WTC11 (cell line): ENCODE data around the gene CRYBA4.

Experiments used
- GTF2I ChIP-seq: fragments of 250-450 bp; sonication (Bioruptor Pico); conservative IDR thresholded peaks from 2 replicates; pipeline ENCODE4 v1.4.0; 2021; ENCODE audit warnings: mild to moderate bottlenecking
- NFE2L1 ChIP-seq: sonication (generic); formaldehyde crosslinking; IDR thresholded peaks from 2 replicates; pipeline ENCODE4 v1.8.1; 2023; ENCODE audit warnings: missing genetic modification reagents
- SP1 ChIP-seq: sonication (generic); formaldehyde crosslinking; conservative IDR thresholded peaks from 2 replicates; pipeline ENCODE4 v1.8.1; 2022; ENCODE audit warnings: missing genetic modification reagents
- ZNF138 ChIP-seq: sonication (generic); formaldehyde crosslinking; conservative IDR thresholded peaks from 2 replicates; pipeline ENCODE4 v1.8.1; 2022; ENCODE audit warnings: mild to moderate bottlenecking, moderate library complexity, missing genetic modification reagents
- TF ChIP-seq, protein P1 (sequence below): fragments of 200-600 bp; IDR thresholded peaks from 2 replicates; pipeline ENCODE4 v1.8.0; 2022; ENCODE audit warnings: antibody characterized with exemption
- TF ChIP-seq, protein P2 (sequence below): sonication (generic); formaldehyde crosslinking; IDR thresholded peaks from 2 replicates; pipeline ENCODE4 v1.8.1; 2022; ENCODE audit warnings: low read depth, missing genetic modification reagents, borderline replicate concordance
- TF ChIP-seq, protein P3 (sequence below): sonication (generic); formaldehyde crosslinking; IDR thresholded peaks from 2 replicates; pipeline ENCODE4 v1.8.1; 2023; ENCODE audit warnings: mild to moderate bottlenecking, missing genetic modification reagents

DNA sequence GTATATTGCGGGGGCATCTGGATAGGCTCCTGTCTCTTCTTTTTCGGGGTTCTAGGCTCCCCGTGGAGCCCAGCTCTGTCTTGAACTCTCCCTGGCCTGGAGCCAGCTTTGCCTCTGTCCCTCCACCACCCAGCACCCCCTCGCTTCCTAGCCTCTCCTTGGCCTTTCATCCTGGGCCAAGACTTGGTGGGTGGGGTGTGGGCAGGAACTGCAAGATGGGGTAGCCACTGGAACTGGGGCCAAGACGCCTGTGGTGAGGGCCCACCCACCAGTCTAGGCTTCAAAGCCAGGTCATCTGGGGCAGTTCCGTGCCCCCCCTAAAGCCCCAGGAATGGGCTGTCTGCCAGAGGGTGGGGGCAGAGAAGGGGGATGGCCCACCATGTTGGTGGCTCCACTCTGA lies 2.3 kb upstream of the CRYBA4 start:
- TF ChIP-seq GTF2I (no peak), SP1 (CRISPR knock-in tag) (no peak), NFE2L1 (no peak), ZNF138 (CRISPR knock-in tag) (no peak)
- TF ChIP-seq, protein P1, sequence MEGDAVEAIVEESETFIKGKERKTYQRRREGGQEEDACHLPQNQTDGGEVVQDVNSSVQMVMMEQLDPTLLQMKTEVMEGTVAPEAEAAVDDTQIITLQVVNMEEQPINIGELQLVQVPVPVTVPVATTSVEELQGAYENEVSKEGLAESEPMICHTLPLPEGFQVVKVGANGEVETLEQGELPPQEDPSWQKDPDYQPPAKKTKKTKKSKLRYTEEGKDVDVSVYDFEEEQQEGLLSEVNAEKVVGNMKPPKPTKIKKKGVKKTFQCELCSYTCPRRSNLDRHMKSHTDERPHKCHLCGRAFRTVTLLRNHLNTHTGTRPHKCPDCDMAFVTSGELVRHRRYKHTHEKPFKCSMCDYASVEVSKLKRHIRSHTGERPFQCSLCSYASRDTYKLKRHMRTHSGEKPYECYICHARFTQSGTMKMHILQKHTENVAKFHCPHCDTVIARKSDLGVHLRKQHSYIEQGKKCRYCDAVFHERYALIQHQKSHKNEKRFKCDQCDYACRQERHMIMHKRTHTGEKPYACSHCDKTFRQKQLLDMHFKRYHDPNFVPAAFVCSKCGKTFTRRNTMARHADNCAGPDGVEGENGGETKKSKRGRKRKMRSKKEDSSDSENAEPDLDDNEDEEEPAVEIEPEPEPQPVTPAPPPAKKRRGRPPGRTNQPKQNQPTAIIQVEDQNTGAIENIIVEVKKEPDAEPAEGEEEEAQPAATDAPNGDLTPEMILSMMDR = no peak
- TF ChIP-seq, protein P2, sequence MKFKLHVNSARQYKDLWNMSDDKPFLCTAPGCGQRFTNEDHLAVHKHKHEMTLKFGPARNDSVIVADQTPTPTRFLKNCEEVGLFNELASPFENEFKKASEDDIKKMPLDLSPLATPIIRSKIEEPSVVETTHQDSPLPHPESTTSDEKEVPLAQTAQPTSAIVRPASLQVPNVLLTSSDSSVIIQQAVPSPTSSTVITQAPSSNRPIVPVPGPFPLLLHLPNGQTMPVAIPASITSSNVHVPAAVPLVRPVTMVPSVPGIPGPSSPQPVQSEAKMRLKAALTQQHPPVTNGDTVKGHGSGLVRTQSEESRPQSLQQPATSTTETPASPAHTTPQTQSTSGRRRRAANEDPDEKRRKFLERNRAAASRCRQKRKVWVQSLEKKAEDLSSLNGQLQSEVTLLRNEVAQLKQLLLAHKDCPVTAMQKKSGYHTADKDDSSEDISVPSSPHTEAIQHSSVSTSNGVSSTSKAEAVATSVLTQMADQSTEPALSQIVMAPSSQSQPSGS (CRISPR knock-in tag) = no peak
- TF ChIP-seq, protein P3, sequence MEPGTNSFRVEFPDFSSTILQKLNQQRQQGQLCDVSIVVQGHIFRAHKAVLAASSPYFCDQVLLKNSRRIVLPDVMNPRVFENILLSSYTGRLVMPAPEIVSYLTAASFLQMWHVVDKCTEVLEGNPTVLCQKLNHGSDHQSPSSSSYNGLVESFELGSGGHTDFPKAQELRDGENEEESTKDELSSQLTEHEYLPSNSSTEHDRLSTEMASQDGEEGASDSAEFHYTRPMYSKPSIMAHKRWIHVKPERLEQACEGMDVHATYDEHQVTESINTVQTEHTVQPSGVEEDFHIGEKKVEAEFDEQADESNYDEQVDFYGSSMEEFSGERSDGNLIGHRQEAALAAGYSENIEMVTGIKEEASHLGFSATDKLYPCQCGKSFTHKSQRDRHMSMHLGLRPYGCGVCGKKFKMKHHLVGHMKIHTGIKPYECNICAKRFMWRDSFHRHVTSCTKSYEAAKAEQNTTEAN (CRISPR knock-in tag) = no peak
